HS-27A (cell line): ENCODE measurements around the gene DBNDD2.
A peak's percentile ranks its signal among the peaks of the same experiment; 100 is the strongest.

ENCODE experiments used
- DNase-seq: peaks from one replicate; pipeline ENCODE4 v3.0.0-alpha.2; 2012; ENCODE audit warnings: low read depth, missing footprints

The DBNDD2 gene

DNA sequence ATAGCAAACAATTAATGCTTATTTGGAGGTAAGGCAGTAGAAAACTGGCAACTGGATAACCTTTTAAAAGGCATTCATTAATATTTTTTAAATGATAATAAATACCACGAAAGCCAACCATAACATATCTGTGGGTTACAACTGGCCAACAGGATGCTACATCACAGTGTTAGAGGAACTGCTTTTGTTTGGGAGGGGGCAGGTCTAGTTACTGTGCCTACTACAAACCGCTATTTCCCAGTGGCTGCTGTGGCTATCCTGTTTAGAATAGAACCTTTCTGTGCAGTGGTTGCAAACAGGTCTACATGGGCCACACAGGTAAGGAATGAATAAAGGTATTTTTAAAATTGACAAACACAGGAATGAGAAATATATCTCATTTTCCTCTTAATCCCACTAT is 8.8 kb downstream of the DBNDD2 start:
- no peak for DNase-seq

DNA sequence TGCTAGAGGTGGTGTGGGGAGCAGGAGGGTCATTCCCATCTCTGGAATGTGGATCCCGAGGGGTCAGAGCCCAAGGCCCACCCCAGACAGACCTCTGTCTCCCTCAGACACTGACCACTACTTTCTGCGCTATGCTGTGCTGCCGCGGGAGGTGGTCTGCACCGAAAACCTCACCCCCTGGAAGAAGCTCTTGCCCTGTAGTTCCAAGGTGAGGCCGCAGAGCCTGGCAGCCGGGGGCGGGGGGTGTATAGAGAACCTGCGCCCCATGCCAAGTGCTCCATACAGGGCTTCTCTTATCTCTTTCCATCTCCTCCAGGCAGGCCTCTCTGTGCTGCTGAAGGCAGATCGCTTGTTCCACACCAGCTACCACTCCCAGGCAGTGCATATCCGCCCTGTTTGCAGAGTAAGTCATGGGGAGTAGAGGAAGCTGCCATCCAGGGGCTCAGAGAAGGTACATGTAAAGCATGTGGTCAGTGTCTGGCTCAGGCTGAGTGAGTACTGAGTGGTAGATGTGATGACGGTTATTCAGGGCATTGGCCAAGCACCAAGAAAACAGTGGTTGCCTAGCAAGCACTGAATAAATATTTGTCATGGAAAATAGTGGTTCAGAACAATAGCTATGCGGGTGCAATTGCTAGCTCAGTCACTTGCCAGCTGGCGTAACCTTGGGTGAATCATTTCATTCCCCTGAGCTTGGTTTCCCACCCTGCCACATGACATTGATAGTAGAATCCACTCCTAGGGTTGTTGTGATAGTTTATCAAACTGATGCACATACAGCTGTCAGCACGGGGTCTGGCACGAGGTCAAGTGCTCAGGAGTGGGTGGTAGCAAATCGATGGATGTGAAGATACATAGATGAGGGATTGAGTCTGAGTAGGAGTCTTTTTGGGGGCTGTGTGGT is 11.4 kb downstream of the DBNDD2 start:
- no peak for DNase-seq

DNA sequence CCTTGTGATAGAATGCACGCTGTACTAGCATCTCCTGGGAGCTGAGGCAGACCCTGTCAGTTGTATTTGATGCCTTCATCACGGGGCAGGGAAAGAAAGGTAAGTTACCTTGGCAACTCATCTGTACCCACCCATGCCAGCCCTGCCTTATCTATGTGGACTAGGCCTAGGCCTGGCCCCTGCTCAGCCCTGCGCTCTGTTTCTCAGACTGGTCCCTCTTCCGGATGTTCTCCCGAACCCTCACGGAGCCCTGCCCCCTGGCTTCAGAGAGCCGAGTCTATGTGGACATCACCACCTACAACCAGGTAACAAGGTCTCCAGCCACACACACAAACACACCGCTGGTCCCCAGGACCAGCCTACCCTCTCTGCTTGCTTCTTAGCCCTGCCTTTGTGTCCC is 12.0 kb downstream of the DBNDD2 start:
- DNase-seq: no peak

DNA sequence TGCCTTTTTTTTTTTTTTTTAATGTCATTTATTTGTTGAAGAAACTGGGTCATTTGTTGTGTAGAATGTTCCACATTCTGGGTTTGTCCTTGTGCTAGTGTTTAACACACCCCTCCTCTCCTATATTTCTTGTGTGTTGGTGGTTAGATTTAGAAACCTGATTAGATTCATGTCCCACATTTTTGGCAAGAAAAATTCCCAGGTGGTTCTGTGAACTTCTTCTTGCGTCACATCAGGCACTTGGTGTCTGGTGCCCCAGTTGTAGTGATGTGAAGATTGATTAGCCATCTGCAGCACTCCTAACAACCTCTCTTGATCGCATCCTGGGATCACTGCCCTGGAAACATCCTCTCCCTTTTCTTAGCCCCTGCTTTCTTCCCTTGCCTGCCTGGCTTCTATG is 15.6 kb downstream of the DBNDD2 start:
- no peak for DNase-seq

DNA sequence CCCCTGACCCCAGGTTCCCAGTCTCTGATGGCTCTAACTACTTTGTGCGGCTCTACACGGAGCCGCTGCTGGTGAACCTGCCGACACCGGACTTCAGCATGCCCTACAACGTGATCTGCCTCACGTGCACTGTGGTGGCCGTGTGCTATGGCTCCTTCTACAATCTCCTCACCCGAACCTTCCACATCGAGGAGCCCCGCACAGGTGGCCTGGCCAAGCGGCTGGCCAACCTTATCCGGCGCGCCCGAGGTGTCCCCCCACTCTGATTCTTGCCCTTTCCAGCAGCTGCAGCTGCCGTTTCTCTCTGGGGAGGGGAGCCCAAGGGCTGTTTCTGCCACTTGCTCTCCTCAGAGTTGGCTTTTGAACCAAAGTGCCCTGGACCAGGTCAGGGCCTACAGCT is 17.5 kb downstream of the DBNDD2 start:
- no peak for DNase-seq

DNA sequence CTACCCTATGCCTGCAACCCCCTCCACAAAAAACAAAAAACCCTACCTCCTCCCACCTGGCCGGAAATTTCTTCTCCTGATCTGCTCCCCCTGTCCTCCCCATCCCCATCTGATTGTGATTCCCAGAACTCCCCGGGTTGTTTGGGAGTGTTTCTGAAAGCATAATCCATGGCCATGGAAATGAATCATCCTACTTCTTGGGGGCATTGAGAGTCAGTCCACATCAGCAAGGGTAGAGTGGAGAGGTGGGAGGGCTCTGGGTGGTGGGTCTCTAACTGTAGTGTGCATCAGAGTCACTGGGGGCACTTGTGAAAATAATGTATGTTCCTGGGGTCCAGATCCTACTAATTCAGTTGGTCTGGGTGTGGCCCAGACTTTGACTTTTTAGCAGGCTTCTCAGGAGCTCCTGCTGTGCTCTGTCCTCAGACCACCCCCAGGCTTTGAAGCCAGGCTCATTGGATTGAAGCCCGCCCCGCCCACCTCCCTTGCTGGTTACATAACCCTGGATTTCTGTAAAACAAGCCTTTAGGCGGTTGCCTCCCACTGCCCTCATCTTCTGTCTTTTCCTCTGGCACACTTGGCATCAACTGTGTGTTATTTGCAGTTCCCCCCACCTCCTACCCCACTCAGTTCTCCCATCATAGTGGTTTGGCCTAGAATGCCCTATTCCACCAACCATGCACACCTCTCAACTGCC is 18.4 kb downstream of the DBNDD2 start:
- no peak for DNase-seq

DNA sequence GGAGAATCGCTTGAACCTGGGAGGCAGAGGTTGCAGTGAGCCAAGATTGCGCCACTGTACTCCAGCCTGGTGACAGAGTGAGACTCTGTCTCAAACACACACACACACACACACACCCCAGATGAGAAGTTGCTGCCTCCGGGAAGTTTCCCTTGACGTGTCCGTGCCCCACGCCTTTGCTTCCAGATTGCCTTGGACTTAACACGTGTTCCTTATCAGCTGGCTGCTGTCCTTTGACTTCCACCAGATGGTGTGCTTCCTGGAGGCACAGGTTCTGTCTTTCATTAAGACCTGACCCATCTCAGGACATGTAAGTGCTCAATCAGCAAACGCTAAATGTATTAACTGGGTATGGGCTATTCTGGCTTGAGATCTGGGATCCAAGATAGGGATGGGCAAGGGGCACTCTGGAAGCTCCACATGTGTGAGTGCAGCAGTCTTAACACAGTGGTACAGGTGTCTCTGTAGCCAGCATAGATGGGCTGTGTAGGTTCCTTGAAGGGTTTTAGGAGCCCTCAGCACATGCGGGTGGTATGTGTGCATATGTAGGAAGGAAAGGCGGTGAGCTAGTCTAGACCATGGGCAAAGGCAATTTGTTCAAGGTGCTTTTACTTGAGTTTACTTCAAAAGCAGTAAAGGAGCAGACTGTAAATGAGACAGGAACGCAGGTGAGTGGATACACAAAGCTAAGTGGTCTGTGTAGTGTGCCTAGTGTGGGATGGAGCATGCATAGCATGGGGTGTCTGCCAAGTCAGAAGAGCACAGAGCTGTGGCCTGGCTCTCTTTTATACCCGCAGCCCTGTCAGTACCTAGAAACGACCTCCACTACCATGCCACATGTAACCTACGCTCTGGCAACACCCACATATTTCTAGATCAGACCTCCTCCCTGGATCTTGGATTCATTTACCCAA is 19.4 kb downstream of the DBNDD2 start:
- no peak for DNase-seq

DNA sequence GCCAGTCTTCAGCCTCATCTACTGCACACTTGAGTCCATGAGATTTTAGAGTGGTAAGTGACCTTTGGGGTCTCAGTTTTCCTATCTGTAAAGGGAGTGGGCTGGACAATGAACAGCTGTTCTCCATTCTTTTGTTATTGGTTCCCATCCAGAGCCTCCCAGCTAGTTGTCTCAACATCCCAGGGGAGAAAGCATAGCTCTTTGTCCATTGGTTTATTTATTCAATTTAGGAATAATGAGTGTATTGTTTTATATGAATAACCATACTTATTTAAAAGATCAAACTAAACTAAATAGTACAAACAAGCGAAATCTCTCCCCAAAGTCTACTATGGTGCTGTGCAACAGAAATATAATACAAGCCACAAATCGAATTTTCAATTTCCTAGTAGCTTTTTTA is 21.5 kb downstream of the DBNDD2 start:
- DNase-seq: no peak

DNA sequence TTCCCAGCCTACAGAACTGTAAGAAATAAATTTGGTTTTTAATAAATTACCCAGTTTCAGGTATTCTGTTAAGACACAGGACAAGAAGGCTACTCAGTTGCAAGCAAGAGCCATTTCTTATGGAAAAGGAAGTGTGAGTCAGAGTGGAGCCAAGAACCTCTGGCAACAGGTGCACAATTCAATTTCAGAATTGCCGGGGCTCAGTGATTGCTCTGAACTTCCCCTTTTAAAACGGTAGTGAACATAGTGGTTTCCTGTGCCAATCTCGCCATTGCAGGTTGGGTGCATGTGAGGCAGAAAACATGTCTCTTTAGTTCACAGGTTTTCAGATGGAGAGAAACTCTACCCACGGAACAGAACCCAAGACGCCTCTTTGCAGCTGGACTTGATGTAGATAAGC is 24.2 kb downstream of the DBNDD2 start:
- DNase-seq: no peak

DNA sequence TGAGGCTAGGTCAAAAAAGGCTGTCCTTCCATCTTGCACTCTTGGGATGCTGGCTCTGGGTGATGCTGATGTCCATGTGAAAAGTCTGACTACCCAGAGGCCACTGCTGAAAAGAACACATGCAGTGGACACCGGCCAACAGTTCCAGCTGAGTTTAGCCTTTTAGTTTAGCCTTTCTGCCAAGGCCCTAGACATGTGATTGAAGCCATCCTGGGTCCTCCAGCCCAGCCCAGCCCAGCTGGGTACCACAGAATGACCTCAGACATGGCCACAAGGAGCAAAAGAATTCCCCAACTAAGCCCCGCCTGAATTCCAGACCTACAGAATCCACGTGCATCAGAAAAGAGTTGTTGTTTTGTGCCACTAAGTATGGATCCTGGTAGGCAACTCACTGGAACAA is 25.2 kb downstream of the DBNDD2 start:
- peak; percentile 75 for DNase-seq

DNA sequence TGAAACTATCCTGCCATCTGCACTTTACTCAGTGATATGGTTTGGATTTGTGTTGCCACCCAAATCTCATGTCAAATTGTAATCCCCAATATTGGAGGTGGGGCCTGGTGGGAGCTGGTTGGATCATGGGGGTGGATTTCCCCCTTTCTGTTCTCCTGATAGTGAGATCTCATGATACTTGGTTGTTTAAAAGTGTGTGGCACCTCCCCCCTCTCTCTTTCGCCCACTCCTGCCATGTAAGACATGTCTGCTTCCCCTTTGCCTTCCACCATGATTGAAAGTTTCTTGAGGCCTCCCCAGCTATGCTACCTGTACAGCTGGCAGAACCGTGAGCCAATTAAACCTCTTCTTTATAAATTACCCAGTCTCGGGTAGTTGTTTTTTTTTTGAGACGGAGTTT is 25.9 kb downstream of the DBNDD2 start:
- DNase-seq: no peak

DNA sequence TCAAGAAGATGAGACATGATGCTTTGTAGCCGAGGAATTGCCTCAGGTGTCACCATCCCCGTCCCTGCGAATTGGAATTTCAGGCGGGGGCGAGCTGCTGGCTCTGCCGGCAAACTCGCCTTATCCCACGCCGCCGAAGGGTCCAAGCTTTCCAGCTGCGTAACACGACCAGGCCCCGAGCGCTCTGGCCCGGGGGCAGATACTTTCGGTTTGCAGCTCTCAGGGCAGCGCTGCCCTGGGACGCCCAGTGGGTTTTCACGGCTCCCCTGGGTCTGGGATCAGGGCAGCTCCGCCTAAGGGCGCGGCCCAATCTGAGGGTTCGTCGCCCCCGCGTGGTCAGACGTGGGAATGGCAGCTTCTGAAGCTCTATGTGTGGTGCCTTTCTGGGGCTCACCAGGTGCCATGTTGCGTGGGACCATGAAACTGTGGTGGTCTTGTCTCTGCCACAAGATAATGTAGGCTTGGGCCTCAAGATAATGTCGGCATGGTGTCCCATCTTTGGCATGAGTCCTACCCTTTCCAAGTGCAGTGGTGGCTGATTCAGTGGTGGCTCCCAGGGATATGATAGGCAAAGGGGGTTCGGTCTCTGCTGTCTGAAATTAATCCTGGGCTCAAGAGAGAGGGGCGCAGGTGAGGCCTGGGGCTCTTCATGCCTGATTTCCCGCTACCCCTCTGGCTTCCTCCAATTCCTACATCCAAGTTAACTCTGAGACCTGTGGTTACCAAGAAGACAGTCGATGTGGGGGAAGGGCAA is 28.8 kb downstream of the DBNDD2 start:
- peak; percentile 69 for DNase-seq

DNA sequence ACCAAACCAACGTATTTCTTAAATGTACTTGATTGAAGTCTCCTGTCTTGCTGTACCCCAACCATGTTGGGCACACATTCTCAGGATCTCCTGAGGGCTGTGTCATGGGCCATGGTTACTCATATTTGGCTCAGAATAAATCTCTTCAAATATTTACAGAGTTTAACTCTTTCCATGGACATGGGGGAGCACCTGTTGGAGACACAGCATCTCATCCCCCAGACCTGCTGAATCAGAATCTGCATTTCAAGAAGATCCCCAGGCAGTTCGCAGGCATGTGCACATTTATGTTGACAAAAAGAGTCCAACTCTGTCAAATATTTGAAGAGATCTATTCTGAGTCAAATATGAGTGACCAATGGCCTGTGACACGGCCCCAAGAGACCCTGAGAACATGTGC is 32.3 kb downstream of the DBNDD2 start:
- no peak for DNase-seq

DNA sequence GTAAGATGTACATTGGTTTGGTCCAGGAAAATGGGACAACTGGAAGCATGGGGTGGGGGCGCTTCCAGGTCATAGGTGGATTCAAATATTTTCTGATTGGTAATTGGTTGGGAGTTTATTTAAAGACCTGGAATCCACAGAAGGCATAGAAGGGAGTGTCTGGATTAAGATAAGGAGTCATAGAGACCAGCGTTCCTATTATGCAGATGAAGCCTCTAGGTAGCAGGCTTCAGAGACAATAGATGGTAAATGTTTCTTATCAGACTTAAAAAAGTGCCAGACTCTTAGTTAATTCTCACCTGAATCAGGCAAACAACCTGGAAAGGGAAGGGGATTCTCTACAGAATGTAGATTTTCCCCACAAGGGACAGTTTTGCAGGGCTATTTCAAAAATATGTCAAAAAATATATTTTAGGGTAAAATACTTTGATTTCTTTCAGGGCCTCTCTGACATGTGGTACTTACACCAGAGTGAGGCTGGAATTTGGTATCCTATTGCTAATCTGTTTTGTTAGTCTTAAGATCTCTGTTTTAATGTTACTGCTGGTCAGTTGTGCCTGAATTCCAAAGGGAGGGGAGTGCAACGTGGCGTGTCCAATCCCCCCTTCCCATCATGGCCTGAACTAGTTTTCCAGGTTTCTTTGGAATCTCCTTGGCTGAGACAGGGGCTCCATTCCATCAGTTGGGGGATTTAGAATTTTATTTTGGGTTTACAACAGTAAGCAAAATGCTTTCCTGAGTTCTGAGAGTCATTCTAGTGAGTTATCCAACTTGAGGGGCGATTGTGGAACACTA is 33.0 kb downstream of the DBNDD2 start:
- no peak for DNase-seq

DNA sequence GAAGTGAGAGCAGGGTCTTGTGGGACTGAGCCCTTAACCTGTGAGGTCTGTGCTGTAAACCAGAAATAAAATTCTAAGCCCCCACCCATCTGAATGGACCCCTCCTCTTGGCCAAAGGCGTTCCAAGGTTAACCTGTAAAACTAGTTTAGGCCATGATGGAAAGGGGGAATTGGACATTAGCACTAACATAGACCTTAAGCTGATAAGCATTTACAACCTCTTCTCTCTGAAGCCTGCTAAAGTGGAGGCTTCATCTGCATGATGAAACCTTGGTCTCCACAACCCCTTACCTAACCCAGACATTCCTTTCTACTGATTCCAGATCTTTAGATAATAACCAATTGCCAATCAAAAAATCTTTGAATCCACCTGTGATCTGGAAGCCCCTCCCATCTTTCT is 33.7 kb downstream of the DBNDD2 start:
- DNase-seq: no peak

DNA sequence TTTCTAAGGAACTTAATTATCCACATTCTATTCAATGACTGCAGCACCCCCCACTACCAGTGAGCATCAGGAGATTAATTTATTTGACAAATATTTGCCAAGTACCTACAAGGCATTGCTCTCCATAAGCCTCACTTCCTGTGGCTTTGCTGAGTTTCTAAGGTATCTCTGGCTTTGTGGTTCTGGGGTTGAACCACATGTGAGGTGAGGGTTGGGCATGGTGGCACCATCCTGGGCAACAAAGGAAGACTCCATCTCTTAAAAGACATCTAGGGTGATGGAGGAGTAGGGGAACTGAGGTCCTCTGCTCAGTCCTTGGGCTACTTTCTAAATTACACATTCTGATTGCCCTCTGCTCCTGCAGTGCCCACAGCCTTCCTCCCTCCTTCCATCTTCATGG is 36.0 kb downstream of the DBNDD2 start:
- no peak for DNase-seq

DNA sequence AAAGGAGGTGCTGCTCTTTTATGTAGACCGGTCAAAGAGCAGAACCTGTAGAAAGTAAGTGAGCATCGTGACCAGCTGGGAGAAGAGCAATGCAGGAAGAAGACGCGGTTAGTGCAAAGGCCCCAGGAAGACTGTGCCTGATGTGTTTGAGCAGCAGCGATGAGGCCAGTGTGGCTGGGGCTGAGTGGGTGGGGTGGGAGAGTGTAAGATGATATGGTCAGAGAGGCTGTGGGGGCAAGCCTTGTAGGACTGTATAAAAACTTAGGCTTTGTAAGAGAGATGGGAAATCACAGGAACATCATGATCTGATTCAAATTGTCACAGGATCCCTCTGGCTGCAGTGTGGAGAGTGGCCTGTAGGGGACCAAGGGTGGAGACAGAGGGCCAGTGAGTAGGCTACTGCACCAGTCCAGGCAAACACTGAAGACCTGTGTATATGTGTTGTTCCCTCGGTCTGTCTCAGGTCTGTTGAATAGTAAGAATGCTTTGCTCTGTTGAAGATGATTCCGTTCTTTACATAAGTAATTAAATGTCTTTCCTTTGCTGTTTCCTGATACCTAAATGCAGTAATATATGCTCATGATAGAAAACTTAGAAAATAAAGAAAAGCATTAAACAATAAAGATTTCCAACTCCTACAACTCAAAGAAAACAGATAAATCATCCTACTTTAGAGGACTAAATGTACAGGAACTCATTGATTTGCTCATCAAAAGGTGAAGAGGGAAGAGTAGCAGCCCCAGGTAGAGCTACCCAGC is 37.9 kb downstream of the DBNDD2 start:
- DNase-seq: no peak

DNA sequence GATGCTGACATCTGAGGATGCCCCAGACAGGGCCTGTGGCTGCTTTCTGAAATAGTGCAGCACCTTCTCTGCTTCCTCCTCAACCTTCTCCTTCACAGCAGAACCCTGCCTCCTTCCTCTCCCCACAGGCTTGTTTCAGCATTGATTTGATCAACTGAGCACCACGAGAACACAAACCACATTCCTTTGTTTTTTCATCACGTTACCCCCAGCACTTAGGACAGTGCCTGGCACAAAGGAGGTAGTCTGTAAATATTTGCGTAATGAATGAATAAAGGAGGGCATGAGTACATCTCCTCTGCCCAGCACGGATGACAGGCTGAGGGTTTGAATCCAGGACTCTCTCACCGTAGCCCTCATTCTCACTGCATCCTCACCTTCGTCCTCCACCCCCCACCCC is 40.2 kb downstream of the DBNDD2 start:
- DNase-seq: no peak

DNA sequence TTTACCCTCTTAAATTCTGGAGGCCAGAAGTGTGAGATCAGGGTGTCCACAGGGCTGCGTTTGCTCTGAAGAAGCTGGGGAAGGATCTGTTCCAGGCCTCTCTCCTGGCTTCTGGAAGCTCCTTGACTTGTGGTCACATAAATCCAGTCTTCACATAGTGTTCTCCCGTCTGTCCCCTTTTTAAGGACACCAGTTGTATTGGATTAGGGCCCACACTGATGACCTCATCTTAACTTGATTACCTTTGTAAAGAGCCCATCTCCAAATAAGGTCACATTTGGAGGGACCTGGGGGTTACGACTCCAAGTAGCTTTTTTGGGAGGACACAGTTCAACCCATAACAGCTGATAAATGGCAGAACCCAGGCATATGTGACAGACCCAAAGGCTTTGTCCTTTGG is 41.4 kb downstream of the DBNDD2 start:
- DNase-seq: no peak
